ENCODE measurements around the gene ELP2.
"Not testable (repeated sequence)": the region's sequence is repeated elsewhere in the genome, so short reads cannot be mapped to it uniquely, and the experiment has no call there.

Gene ELP2

DNA sequence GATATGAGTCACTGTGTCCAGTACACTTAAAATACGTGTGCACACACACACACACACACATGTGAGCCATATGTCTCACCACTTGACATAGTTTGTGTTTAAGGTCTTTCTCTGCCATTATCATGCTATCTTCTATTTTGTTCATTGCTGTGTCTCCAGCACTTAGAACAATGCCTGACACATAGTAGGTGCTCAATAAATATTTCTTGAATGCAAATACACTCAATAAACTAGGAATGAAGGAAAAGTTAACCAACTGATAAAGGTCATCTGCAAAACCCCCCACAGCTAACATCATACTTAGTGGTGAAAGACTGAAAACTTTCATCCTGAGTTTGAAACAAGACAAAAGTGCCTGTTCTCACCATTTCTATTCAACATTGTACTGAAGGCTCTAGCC is 62.0 kb downstream of the ELP2 start:
- DNase-seq: no peak

DNA sequence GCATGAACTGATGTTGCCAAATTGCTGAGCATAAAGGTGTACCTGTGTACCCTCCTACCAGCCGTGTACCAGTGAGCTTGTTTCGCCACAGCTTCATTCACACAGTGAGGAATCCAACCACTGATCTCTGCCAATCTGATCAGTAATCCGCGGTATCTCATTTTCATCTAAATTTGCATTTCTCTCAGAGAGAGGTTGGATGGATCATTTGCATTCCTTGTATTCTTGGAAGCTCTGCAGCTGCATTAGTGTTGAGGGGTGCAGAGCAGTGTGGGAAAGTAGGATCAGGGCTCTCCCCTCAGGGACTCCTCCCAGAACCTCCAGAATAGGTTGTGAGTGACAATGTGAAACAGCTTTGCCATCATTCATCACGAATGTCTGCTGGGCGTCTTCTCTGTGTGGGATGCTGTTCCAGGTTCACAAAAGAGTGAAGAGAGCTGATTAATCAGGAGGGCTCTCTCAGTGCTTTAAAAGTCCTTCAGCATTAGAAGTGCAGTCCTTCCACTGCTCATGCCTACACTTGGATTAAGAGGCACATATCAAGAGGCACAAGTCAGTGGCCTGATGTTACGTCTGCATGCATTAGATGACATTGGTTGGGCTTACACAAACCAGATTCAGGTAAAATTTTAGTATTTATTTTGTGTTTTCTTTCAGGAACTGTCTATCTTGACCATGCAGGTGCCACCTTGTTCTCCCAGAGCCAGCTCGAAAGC is 65.1 kb downstream of the ELP2 start:
- DNase-seq: peak; percentile 23

DNA sequence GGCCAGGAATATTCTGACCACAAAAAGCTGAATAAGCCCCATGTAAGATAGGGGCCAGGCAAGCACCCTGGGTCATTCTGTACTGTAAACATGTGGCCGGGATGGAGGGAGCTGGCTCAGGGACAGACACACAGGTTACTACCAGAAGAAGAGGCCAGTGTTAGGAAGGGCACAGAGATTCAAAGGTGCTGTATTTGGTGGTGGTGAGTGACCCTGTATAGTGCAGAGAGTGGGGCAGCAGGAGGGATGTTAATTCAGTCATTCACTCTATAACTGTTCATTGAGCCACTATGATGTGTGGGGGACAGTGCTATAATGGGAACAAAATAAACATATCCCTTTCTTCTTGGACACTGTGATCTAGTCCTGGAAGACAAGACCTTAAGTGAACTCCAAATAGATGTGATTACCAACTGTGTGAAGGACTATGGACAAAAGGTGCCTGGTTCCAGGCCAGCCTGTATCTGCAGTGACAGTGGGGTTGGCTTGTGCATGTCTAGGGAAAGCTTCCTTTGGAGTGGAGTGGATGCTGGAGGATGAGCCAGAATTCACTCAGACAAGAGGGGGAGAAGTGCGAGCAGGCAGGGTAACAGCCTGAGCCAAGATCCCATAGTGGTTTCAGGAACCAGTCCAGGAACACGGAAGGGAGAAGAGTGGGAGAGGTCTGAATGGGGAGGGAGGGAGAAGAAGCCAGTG is 65.9 kb downstream of the ELP2 start:
- DNase-seq: no peak

DNA sequence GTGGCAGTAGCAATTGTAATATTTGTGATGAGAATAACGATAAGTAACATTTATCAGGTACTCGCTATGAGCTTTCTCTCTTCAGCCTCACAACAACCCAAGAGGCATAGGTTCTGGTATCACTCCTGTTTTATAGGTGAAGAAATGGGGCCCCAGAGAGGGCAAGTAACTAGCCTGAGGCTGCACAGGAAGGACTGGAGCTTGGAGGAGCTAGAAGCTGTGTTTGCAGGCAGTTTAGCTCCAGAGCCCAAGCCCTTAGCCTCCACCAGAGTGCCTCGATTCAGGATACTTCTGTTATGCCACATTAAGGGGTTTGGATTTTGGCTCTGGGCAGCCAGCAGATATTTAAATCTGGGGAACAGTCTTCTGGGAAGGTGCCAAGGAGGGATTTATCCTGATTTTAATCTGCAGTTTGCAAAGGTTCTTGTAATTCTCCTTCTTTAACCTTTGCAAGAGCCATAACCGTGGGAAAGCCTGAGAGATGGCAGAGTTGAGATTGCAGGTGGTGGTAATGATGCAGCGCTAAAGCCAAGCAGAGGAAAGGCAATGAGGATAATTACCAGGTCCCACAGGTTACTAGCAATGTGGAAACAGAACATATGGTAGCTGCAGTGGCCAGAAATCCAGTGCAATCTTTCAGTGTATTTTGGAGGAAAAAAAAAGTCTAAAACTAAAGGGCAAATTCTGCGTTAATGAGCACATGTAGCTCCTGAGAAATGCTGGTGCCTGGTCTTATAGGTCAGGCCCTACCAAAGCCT is 66.7 kb downstream of the ELP2 start:
- no peak for DNase-seq

DNA sequence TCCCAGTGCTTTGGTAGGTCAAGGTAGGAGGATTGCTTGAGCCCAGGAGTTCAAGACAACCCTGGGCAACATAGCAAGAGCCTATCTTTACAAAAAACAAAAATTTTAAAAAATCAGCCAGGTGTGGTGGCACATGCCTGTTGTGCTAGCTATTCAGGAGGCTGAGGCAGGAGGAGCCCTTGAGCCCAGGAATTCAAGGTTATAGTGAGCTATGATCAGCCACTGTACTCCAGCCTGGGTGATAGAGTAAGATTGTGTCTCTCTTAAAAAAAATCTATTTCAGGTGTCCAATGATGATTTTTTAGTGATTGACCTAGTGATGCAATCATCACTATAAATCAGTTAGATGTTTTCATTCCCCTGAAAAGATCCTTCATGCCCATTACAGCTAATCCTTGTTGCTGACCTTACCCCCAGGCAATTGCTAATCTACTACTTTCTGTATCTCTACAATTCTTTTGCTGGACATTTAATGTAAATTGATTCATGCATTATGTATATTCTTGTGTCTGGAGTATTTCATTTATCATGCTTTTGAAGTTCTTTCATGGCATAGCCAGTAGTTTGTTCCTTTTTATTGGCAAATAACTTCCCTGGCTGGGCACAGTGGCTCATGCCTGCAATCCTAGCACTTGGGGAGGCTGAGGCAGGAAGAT is 67.9 kb downstream of the ELP2 start:
- no peak for DNase-seq

DNA sequence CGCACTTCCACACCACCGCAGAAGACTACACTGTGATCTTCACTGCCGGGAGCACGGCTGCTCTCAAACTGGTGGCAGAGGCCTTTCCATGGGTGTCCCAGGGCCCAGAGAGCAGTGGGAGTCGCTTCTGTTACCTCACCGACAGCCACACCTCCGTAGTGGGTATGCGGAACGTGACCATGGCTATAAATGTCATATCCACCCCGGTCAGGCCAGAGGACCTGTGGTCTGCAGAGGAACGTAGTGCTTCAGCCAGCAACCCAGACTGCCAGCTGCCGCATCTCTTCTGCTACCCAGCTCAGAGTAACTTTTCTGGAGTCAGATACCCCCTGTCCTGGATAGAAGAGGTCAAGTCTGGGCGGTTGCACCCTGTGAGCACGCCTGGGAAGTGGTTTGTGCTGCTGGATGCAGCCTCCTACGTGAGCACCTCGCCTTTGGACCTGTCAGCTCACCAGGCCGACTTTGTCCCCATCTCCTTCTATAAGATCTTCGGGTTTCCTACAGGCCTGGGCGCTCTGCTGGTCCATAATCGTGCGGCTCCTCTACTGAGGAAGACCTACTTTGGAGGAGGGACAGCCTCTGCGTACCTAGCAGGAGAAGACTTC is 70.1 kb downstream of the ELP2 start:
- DNase-seq: no peak

DNA sequence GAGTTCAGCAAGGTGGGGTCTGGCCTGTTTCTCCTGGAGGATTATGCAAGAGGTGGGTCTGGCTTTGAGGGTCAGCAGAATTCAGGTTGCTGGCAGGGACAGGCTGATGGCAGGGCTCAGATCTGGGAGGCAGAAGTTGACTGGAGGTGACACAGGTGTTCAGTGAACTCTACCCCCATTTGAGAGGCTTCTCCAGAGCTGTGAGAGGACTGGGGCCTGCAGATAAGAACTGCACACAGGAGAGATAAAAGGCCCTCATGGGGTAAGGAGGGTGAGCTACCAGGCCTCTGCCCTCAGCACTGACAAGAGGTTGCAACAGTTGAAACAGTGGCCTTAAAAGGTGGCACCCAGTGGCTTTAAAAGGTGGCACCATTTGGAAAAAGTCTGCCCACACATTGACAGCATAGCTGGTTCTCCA is 70.7 kb downstream of the ELP2 start:
- no peak for DNase-seq

DNA sequence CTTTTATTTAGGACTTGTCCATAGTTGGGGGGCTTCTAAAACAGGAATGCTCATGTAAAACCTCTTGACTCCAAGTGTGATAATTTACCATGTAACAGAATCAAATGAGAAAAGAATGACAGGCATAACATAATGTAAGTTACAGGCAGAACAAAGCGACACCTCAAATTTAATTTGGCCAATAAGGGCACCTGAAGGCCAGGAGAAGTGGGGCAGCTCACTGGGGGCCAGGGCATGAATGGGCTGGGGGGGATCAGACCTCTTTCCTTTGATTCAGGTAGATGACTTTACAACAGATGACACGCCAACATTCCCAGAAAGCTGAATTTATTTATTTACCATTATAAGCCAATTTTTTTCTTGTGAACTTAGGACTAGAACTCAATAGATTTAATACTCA is 72.1 kb downstream of the ELP2 start:
- no peak for DNase-seq

DNA sequence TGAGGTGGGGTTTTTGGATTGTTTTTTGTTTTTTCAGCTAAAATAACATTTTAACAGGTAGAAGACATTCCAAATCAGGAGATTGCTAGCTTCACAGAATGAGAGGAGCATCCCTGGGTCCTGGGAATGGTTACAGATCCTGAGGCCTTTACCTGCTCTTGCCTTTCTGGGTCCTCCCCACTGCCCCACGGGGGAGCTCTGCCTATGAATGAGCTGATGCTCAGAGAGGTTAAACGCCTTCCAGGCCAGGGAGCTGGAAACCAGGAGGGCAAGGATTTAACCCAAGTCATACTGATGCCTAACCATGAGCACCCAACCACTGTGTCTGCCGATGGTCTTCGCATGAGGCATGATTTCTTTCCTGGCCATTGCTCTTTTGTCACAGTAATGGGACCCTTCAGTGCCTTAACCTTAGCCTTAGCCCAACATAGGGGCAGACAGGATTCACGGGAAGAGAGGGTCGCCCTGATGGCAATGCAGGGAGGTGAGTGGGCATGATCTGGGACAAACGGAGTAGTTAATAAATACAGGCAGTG is 73.7 kb downstream of the ELP2 start:
- DNase-seq: no peak

DNA sequence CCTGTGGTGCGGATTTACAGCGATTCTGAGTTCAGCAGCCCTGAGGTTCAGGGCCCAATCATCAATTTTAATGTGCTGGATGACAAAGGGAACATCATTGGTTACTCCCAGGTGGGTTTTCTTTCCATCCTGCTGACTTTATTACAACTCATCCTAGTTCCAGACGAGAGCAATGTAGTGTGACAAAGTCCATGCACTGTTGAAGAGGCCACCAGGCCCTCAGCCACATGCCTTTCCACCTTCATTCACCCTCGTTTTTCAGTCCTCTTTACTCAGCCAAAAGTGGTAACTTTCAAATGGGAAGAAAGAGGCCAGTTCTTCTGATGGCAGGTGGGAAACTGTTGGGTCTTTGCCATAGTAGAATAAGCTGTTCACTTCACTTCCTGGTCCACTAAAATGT is 75.5 kb downstream of the ELP2 start:
- no peak for DNase-seq

DNA sequence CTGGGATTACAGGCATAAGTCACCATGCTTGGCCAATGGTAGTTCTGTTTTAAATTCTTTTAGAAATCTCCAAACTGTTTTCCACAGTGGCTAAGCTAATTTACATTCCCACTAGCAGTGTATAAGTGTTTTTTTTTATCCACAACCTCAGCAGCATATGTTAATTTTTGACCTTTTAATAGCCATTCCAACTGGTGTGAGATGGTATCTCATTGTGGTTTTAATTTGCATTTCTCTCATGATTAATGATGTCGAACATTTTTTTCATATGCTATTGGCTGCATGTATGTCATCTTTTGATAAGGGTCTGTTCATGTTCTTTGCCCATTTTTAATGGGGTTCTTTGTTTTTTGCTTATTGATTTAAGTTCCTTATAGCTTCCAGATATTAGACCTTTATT is 77.6 kb downstream of the ELP2 start:
- no peak for DNase-seq

DNA sequence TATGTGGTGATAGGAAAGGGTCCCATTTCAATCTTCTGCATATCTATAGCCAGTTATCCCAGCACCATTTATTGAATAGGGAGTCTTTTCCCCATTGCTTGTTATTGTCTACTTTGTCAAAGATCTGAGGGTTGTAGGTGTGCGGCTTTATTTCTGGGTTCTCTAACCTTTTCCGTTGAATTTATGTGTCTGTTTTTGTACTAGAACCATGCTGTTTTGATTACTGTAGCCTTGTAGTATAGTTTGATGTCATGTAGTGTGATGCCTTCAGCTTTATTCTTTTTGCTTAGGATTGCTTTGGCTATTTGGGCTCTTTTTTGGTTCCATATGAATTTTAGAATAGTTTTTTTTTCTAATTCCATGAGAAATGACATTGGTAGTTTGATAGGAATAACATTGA is 78.3 kb downstream of the ELP2 start:
- DNase-seq: not testable (repeated sequence)

DNA sequence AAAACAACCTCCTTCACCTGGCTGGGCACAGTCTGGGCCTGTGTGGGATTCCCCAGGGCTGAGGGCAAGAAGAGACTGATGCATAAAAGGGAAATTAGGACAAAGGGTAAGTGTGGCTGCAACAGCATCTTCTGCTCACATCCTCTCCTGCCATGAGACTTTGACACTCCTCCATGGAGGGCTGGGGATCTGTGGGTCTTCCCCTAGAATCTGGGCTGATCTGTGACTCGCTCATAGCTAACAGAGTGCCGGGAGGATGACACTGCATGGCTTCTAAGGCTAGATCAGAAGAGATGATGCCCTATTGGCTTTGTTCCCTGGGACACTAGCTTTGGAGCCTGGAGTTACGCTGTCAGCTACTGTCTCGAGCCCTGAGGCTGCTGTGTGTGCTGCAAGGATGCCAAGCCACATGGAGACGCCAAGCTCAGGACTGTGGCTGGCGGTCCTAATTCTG is 81.9 kb downstream of the ELP2 start:
- no peak for DNase-seq

DNA sequence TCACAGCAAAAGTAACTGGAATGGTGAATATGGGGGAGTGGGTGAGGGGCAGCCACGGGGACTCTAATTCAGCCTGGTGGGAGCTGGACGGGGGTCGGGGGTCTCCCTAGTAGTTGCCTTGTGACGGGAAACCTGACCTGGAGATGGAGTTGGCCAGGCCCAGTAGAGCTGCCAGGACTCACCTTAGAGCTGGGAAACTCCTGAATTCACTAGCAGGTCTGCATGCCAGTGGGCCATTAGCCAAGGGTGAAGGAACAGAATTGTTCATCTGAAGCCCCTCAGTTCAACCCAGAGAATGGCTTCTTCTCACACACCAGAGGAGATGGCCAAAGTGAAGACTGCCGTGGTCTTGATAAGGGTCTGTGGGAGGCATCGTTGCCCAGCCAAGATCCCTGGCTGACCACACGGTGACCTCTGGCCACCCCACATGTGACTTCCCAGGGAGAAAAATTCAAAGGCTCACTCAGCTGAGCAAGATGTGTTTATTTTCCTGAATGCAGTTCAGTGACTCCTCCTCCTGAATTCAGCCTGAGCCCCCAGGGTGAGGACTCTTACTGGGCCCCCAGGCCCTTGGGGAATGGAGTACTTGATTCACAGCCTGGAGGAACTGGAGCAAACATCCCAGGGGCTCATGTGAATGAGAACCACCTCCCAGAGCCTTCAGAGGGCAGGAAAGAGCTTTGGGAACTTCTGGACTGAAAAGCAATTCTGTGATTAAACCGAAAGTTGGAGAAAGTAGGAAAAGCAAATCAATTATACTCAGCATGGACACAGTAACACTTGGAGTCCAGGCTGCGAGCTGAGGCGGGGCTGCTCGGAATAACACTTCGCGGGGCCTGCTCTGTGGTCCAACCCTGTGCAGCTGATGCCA is 82.8 kb downstream of the ELP2 start:
- no peak for DNase-seq

DNA sequence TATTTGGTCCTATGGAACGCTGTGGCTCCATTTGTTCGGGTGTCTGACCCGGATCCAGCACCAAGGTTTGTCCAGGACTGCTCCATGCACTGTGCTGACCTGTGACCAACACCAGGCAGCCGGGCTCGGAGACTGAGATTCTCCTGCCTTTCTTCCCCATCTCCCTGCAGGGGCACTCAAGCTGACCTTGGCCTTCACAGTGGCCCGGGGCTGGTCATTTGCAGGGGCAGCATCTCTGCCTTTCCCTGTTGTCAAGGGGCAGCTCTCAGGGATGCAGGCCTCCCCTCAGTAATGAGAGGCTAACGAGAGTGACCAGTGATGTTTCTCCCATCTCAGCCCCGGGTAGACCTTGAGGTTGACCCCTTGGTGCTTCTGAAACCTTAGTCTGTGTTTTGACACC is 85.1 kb downstream of the ELP2 start:
- DNase-seq: no peak

DNA sequence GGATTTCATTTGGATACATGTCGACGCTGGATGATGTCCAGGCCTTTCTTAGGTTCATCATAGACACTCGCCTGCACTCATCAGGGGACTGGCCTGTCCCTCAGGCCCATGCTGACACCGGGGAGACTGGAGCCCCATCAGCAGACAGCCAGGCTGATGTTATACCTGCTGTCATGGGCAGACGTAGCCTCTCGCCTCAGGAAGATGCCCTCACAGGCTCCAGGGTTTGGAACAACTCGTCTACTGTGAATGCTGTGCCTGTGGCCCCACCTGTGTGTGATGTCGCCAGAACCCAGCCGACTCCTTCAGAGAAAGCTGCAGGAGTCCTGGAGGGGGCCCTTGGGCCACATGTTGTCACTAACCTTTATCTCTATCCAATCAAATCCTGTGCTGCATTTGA is 85.9 kb downstream of the ELP2 start:
- DNase-seq: no peak

DNA sequence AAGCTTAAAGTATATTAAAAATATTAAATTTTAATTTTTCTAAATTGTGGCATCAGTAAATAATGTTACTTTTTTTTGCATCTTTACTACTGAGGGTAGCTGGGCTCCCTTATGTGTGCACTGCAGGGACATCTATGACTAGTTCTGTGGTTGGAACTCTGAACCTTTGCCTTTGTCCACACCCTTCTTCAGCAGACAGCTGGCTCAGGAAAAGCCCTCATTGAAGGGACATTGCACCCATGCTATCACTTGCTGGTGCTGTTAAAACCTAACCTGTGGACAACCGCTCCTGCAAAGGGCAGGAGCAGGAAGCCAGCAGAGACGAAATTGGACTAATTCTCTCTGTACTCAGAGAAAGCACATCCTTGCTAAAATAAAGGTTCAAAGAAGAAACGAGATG is 87.6 kb downstream of the ELP2 start:
- no peak for DNase-seq

DNA sequence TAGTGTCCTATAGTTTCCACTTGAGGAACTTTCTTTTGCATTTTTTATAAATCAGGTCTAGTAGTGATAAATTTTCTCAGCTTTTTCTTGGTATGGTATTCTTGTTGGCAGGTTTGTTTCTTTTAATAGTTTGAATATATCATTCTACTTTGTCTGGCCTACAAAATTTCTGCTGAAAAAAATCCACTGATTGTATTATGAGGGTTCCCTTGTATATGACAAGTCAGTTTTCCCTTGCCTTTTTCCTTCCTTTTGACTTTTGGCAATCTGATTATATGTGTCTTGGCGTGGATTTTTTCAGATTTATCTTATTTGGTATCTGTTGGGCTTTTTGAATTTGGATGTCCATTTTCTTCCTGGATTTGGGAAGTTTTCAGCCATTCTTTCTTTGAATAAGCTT is 99.5 kb downstream of the ELP2 start:
- no peak for DNase-seq
